LNCaP clone FGC (cell line): ENCODE measurements around the gene ITGA1.

Experiments
- DNase-seq: peaks from one replicate; pipeline ENCODE4 v3.0.0-alpha.2; 2011; ENCODE audit warnings: low read depth
- H3K4me3 ChIP-seq: 2 replicates; pipeline ENCODE4 v1.5.1; 2011; ENCODE audit warnings: mild to moderate bottlenecking, low read depth, low read length, control low read depth
- CTCF ChIP-seq: IDR thresholded peaks from 2 replicates; pipeline ENCODE4 v1.5.1; 2012; ENCODE audit warnings: mild to moderate bottlenecking; ENCODE audit not compliant: control insufficient read depth, insufficient read depth; ENCODE audit errors: extremely low read depth

The ITGA1 gene

GRCh38 chr5:52771343-52772039, 16.2 kb upstream of the ITGA1 start:
- no peak overlapping the region for H3K4me3 ChIP-seq
- no peak for TF ChIP-seq CTCF
- no peak for DNase-seq

- no peak for TF ChIP-seq CTCF
Observed at GRCh38 chr5:52772668-52773067, 15.0 kb upstream of the ITGA1 start.

GRCh38 chr5:52773342-52773741, 14.4 kb upstream of the ITGA1 start:
- TF ChIP-seq CTCF, result no peak
- no peak for DNase-seq
- H3K4me3 ChIP-seq, result no peak overlapping the region

More at GRCh38 chr5:52772668-52773067, 15.0 kb upstream of the ITGA1 start:
- DNase-seq, result no peak
- no peak overlapping the region for H3K4me3 ChIP-seq

- no peak for TF ChIP-seq CTCF
- H3K4me3 ChIP-seq, result no peak overlapping the region
- DNase-seq, result no peak
Observed at GRCh38 chr5:52774005-52774410, 13.7 kb upstream of the ITGA1 start.

- no peak for DNase-seq
- H3K4me3 ChIP-seq, result no peak overlapping the region
- no peak for TF ChIP-seq CTCF
Observed at GRCh38 chr5:52776116-52776515, 11.6 kb upstream of the ITGA1 start.

- no peak for DNase-seq
- TF ChIP-seq CTCF, result no peak
- H3K4me3 ChIP-seq, result no peak overlapping the region
Observed at GRCh38 chr5:52777186-52777585, 10.5 kb upstream of the ITGA1 start.

- TF ChIP-seq CTCF, result no peak
- DNase-seq, result no peak
- H3K4me3 ChIP-seq, result no peak overlapping the region
Observed at GRCh38 chr5:52778781-52779180, 8.9 kb upstream of the ITGA1 start.
